OCI-LY3 (cell line): ENCODE results near the gene IL37.

Experiments used
- H2AFZ ChIP-seq: fragments of 200-600, 300-600 bp; shearing (Covaris generic); 2 replicates; pipeline ENCODE4 v1.6.0; 2014; ENCODE audit warnings: antibody characterized with exemption, low read depth, low read length
- H3K27ac ChIP-seq: fragments of 200-600, 300-600 bp; sonication (generic); 2 replicates; pipeline ENCODE4 v1.5.1; 2014; ENCODE audit warnings: mild to moderate bottlenecking, low read length, moderate library complexity, mixed read lengths
- H3K27me3 ChIP-seq: fragments of 200-600, 300-600 bp; sonication (generic); 2 replicates; pipeline ENCODE4 v1.6.1; 2014; ENCODE audit warnings: low read depth, low read length, mixed read lengths
- H3K36me3 ChIP-seq: fragments of 200-600, 300-600 bp; sonication (generic); replicated peaks from 2 replicates; pipeline ENCODE3; 2014; ENCODE audit warnings: low read depth, low read length, mixed read lengths
- H3K4me1 ChIP-seq: fragments of 300-600, 200-600 bp; sonication (generic); 2 replicates; pipeline ENCODE4 v1.6.1; 2014; ENCODE audit warnings: low read length, mixed read lengths
- H3K4me2 ChIP-seq: fragments of 200-600, 300-600 bp; sonication (generic); 2 replicates; pipeline ENCODE4 v1.6.1; 2014; ENCODE audit warnings: low read length, mixed read lengths
- H3K4me3 ChIP-seq: fragments of 300-600, 200-600 bp; sonication (generic); 2 replicates; pipeline ENCODE4 v1.5.1; 2014; ENCODE audit warnings: antibody characterized with exemption, mild to moderate bottlenecking, low read length, moderate library complexity
- H3K79me2 ChIP-seq: fragments of 300-600, 200-600 bp; shearing (Covaris generic); 2 replicates; pipeline ENCODE4 v1.6.1; 2014; ENCODE audit warnings: mild to moderate bottlenecking, low read length, mixed read lengths
- H3K9ac ChIP-seq: fragments of 300-600, 200-600 bp; shearing (Covaris generic); 2 replicates; pipeline ENCODE4 v1.6.0; 2014; ENCODE audit warnings: mild to moderate bottlenecking, low read length, moderate library complexity
- H3K9me3 ChIP-seq: fragments of 200-600, 300-600 bp; shearing (Covaris generic); 2 replicates; pipeline ENCODE4 v1.6.1; 2014; ENCODE audit warnings: low read length, mixed read lengths; ENCODE audit not compliant: insufficient read depth
- H4K20me1 ChIP-seq: fragments of 200-600, 300-600 bp; sonication (generic); 2 replicates; pipeline ENCODE4 v1.6.1; 2016; ENCODE audit warnings: low read length, mixed read lengths; ENCODE audit not compliant: insufficient read depth
- EZH2phosphoT487 ChIP-seq: fragments of 200-600 bp; shearing (Covaris generic); IDR thresholded peaks from 2 replicates; pipeline ENCODE4 v1.6.1; 2018; ENCODE audit warnings: antibody characterized with exemption, mixed run types, low read depth
- TF ChIP-seq, protein P1 (sequence below): fragments of 200-600, 300-600 bp; sonication (generic); IDR thresholded peaks from 2 replicates; pipeline ENCODE4 v1.5.1; 2014; ENCODE audit warnings: antibody characterized with exemption, low read length, low read depth

The IL37 gene

DNA sequence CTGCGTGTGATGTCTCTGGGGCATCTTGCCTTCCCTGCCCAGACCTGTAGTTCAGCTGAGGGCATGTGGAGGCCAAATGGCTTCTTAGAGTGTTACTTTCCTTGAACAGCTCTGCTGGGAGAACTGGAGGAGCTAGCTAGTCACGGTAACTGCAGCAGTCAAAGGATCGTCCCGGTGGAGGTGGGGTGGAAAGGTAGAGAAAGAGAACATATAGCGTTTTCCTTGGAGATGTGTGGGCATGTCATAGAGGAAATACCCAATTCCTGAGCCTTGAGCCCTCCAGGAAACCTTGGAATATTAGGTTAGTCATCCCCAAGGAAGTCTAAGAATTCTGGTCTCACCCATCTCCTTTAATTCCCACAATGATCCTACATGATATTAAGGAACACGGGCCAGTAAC, 33.5 kb upstream of the IL37 start:
- Histone ChIP-seq H3K36me3 (no peaks in the 10 kb centered on the region), H3K4me3 (no peak overlapping the region), H4K20me1 (no peaks in the 10 kb centered on the region), H3K9ac (no peak overlapping the region), H3K4me2 (no peak overlapping the region), H3K9me3 (no peaks in the 10 kb centered on the region), H3K79me2 (no peaks in the 10 kb centered on the region), H3K27me3 (no peaks in the 10 kb centered on the region), H3K4me1 (peaks cover 26% of the 10 kb centered on the region), H3K27ac (no peak overlapping the region), H2AFZ (no peak overlapping the region)
- no peak for TF ChIP-seq EZH2phosphoT487
- TF ChIP-seq, protein P1, sequence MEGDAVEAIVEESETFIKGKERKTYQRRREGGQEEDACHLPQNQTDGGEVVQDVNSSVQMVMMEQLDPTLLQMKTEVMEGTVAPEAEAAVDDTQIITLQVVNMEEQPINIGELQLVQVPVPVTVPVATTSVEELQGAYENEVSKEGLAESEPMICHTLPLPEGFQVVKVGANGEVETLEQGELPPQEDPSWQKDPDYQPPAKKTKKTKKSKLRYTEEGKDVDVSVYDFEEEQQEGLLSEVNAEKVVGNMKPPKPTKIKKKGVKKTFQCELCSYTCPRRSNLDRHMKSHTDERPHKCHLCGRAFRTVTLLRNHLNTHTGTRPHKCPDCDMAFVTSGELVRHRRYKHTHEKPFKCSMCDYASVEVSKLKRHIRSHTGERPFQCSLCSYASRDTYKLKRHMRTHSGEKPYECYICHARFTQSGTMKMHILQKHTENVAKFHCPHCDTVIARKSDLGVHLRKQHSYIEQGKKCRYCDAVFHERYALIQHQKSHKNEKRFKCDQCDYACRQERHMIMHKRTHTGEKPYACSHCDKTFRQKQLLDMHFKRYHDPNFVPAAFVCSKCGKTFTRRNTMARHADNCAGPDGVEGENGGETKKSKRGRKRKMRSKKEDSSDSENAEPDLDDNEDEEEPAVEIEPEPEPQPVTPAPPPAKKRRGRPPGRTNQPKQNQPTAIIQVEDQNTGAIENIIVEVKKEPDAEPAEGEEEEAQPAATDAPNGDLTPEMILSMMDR: no peak

DNA sequence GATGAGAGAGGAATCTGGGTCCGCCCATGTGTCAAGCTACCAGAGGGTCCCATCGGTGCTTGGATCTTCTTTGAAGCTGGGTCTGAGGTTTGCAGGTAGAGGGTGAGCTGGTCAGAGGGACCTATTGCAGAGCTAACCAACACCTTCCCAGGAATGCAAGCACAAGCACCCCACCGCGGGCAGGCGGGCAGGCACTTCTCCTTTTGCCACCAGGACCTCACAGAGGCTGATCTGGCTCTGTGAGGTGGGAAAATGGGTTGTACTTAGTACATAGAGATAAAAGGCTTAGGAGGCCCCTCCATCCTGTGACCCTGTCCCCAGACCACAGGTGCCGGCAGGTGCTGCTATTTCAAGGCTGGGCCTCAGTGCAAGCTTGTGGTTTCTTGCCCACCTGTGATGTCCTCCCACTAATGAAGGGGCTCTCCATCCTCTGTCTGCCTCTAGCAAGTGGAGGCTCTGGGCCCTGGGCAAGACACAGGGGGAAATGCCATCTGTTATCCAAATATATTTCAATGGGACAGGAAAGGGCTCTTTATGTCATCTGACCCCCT, 31.4 kb upstream of the IL37 start:
- Histone ChIP-seq H3K36me3 (no peaks in the 10 kb centered on the region), H4K20me1 (no peaks in the 10 kb centered on the region), H3K79me2 (no peaks in the 10 kb centered on the region), H3K4me2 (no peak overlapping the region), H3K4me3 (no peak overlapping the region), H2AFZ (no peak overlapping the region), H3K9ac (no peak overlapping the region), H3K4me1 (peaks cover 28% of the 10 kb centered on the region), H3K27ac (no peak overlapping the region), H3K9me3 (no peaks in the 10 kb centered on the region), H3K27me3 (no peaks in the 10 kb centered on the region)
- no peak for TF ChIP-seq EZH2phosphoT487
- TF ChIP-seq, protein P1: no peak

DNA sequence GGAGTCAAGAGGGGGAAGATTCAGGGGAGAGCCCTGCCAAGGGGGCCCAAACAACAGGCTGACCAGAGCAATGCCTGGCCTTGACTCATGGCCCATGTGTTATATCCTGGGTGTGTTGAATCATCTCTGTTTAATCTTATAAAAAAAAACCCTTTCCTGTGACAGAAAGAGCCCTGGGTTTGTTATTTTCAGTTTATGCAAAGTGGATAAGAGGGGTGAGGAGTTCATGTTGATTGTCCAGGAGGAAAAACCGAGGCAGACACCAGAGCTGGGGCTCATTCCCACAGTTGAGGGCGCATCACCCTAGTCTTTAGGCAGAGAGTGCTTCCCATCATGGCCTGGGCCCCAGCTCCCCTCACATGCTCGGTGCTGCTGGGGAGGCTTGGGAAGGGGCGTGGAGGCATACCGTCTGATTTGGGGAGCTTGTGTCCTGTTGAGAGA, 30.9 kb upstream of the IL37 start:
- Histone ChIP-seq H3K27ac (no peak overlapping the region), H3K27me3 (no peaks in the 10 kb centered on the region), H3K79me2 (no peaks in the 10 kb centered on the region), H2AFZ (no peak overlapping the region), H3K36me3 (no peaks in the 10 kb centered on the region), H3K4me3 (no peak overlapping the region), H3K4me1 (peaks cover 33% of the 10 kb centered on the region), H3K9ac (no peak overlapping the region), H3K9me3 (no peaks in the 10 kb centered on the region), H3K4me2 (no peak overlapping the region), H4K20me1 (no peaks in the 10 kb centered on the region)
- TF ChIP-seq, protein P1: no peak
- TF ChIP-seq EZH2phosphoT487: no peak

DNA sequence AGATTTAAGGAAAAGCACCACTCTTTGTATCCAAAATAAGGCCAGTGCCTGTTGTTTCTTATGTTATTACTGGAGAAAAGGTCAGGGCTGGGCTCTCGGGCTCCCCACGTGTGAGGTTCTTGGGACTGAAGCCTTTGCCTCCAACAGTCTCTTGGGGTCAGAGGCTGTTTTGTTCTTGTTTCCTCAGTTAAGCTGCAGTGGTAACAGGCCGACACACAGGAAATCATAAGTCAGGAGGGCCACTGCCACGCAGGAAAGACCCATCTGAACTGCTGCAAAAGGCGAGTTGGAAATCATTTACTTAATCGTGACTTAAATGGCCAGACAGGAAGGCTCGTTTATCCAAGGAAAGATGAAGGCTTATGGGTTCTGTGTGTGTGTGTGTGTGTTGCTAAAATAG, 30.3 kb upstream of the IL37 start:
- Histone ChIP-seq H3K4me1 (peaks cover 38% of the 10 kb centered on the region), H3K27ac (no peak overlapping the region)

More for the DNA sequence above, 30.3 kb upstream of the IL37 start:
- H3K27me3 ChIP-seq: no peaks in the 10 kb centered on the region
- peak overlapping the region; percentile 41 for H3K4me2 ChIP-seq
- H2AFZ ChIP-seq: no peak overlapping the region
- no peaks in the 10 kb centered on the region for H3K36me3 ChIP-seq
- no peaks in the 10 kb centered on the region for H3K9me3 ChIP-seq
- TF ChIP-seq, protein P1: no peak
- TF ChIP-seq EZH2phosphoT487: no peak
- H3K4me3 ChIP-seq: no peak overlapping the region
- no peaks in the 10 kb centered on the region for H4K20me1 ChIP-seq
- H3K9ac ChIP-seq: no peak overlapping the region
- no peaks in the 10 kb centered on the region for H3K79me2 ChIP-seq
